ENCODE data around the gene TRAPPC2L.

GRCh38 chr16:88869673-88869980 lies 12.7 kb downstream of the TRAPPC2L start:
- TF ChIP-seq YY1 (IDR thresholded peaks at IDR 0.05; ENCODE audit: extremely low read depth, insufficient replicate concordance, low read depth, low read length) = no peak
- TF ChIP-seq CTCF (IDR thresholded peaks at IDR 0.05 in 2 of 3, conservative IDR thresholded peaks at IDR 0.05 in 1 of 3; ENCODE audit: borderline replicate concordance in 1 of 3, insufficient read depth in 1 of 3, low read depth in 2 of 3, low read length in 2 of 3) = no peak
- TF ChIP-seq POLR2A (IDR thresholded peaks at IDR 0.05; ENCODE audit: borderline replicate concordance, extremely low read depth, insufficient read depth, insufficient read length) = no peak
- no peak for TF ChIP-seq ELF1 (IDR thresholded peaks at IDR 0.05; ENCODE audit: borderline replicate concordance, low read depth)
- no peak for TF ChIP-seq TCF7L2 (IDR thresholded peaks at IDR 0.05; ENCODE audit: borderline replicate concordance, extremely low read depth, insufficient read depth, insufficient read length)
- no peak for TF ChIP-seq EZH2phosphoT487 (IDR thresholded peaks at IDR 0.05; ENCODE audit: borderline replicate concordance)
- no peak for TF ChIP-seq POLR2AphosphoS5 (IDR thresholded peaks at IDR 0.05; ENCODE audit: low read depth, low read length)
- no peak for TF ChIP-seq EZH2 (IDR thresholded peaks at IDR 0.05)
- no peak for TF ChIP-seq CEBPB (IDR thresholded peaks at IDR 0.05; ENCODE audit: low read depth)
- TF ChIP-seq FOSL1 (IDR thresholded peaks at IDR 0.05; ENCODE audit: low read depth) = no peak
- TF ChIP-seq RAD21 (IDR thresholded peaks at IDR 0.05; ENCODE audit: low read depth) = no peak
- TF ChIP-seq SRF (IDR thresholded peaks at IDR 0.05; ENCODE audit: low read depth) = no peak
- TF ChIP-seq ZFX (IDR thresholded peaks at IDR 0.05) = no peak

Measured in HCT116 (cell line).